NCI-H1694 (cell line): ENCODE measurements around the gene PIAS4.

Source experiments
- DNase-seq: peaks from one replicate; lab custom pipeline; 2025; lab: John Stamatoyannopoulos, UW

PIAS4 gene

DNA sequence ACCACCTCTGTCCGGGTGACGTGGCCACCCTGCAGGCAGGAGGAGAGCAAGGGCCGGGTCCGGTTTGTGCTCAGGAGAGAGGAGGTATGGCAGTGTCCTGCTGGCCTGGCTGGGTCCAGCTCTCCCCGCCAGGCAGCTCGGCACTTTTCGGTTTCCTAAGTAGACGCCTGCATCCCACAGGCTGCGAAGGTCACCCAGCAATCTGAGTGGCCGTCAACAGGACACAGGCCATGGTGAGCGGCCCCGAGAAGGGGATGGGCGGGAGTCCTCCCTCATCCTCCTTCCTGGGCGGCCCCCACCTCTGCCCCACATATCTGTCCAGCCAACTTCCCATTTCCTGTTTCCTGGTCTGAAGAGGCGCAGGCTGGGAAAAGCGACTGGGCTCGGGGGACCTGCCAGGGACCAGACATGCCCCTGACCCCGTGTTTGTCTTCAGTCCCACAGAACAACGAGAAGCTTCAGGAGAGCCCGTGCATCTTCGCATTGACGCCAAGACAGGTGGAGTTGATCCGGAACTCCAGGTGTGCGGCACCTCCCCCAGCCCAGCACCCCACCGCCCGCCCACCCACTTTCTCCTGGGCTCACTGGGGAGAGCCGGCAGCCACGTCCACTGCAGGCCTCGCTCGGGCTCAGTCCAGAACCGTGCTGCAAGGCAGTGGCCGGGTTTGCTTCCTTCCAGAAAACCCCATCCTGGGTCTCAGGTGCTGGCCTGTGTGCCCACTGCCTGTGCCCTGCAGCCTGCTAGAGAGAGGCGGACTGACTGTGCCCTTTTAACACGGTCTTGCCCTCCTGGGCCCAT, 16.3 kb downstream of the PIAS4 start:
- DNase-seq = no peak

DNA sequence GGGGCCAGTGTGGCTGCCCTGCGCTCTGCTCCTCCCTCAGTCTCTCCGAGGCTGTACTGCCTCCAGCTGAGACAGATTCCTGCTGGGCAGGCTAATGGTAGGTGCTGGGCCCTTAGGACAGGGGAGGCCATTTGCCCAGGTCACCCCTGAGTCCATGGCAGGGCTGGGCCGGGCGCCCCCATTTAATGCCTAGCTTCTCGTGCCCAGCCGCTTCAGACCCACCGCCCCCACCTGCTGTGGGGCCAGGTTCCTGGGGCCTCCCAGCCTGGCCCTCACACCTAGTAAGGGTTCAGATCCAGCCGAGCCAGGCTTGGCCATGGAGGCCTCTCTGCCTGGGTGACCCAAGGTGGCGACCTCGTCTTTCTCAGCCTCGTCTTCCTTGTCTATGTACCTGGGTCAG, 17.8 kb downstream of the PIAS4 start:
- no peak for DNase-seq

DNA sequence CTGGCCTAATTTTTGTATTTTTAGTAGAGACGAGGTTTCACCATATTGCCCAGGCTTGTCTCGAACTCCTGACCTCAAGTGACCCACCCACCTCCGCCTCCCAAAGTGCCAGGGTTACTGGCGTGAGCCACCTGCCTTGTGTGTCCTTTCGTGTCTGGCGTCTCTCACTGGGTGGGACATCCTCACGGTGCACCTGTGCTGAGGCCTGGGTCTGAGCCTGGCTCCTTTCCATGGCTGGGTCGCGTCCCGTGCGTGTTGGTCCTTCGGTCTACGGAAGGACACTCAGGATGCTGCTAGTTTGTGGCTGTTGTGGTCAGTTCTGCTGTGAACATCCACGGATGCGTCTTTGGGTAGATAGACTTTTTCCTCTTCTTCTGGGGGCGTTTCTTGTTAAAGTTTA, 19.6 kb downstream of the PIAS4 start:
- no peak for DNase-seq

DNA sequence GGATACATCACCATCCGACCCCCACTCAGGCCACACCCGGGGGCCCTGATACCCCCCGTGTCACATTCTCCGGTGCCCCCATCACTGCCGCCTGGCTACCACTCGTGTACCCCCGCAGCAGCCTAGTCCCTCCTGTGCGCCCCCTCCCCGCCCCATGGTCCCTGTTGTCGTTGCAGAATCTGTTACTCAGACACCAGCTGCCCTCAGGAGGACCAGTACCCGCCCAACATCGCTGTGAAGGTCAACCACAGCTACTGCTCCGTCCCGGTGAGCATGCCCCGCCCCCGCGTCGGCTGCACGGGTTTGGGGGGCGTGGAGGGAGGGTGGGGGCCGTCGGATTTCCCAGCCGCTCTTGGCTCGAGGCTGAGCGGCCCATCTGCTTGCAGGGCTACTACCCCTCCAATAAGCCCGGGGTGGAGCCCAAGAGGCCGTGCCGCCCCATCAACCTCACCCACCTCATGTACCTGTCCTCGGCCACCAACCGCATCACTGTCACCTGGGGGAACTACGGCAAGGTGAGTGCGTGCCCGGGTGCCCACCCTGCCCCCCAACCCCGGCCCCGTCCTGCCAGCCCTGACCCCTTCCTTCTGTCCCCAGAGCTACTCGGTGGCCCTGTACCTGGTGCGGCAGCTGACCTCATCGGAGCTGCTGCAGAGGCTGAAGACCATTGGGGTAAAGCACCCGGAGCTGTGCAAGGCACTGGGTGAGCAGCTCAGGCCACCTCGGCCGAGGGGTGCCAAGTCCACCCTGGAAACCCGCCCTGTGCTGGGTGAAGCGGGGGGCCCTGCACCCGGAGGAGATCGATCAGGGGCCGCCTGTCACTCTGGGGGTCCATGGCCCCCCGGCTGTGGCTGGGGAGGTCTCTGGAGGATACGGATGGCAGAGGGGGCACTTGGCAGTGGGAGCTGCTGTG, 21.1 kb downstream of the PIAS4 start:
- no peak for DNase-seq

DNA sequence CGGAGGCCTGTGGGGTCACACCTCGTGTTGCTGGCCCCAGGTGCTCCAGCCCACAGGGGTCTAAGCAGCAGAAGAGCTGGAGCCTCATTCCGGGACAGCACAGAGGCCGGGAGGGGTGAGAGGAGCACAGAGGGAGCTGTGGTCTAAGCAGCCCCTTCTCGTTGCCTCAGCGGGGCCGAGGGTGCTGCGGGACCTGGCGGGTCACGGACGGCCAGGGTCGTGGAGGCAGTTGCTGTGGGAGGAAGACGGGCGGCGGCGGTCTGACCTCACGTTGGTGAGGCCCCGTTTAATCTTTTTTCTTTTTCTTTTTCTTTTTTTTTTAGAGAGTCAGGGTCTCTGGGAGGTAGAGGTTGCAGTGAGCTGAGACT, 21.7 kb downstream of the PIAS4 start:
- DNase-seq = no peak

DNA sequence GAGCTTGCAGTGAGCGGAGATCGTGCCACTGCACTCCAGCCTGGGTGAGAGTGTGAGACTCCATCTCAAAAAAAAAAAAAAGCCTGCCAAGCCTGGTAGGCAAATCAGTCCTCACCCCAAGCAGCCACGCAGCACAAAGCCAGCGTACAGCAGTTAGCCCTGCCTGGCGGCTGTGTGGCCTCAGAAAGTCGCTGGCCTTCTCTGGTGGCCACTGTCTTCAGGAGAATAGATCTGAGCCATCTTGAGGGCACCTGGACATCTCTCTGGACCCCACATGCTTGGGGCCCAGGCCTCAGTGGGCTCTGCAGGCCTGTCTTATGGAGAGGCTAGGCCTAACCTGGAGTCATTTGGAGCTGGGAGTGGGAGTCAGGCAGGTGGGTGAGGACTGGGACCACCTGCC, 23.0 kb downstream of the PIAS4 start:
- DNase-seq = no peak

DNA sequence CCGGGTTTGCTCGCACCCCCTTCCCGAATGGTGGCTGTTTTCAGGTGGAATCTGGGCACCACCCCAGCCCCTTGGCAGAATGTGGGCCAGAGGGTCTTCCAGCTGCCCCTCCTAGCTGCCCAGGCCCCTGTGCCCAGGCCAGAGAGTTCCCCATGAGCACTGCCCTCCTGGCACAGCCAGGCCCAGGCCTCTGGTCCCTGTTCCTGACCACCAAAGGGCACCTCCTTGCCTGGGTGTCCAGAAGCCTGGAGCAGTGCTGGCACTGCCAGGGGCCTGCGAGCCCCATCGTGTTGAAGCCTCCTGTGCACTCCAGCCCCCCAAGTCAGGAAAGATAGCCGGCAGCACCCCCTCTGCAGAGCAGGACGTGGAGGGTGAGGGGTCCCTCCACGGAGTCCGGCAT, 23.4 kb downstream of the PIAS4 start:
- no peak for DNase-seq

DNA sequence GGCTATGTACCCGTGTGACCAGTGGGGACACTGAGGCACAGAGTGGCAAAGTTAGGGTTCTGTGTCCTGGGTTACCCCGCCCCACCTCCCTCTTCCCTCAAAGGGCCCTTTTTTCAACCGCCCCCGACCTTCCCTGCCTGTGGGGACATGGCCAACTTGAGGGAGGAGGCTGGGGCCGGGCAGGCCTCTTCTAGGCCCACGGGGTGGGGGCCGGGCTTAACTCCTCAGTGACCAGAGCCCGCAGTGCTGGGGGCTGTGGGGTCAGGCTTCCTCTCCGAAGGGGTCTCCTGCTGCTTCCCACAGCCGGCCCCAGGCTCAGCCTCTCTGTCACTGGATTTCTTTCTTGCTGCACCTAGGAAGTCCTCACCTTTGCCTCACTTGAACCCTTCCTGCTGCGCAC, 23.9 kb downstream of the PIAS4 start:
- no peak for DNase-seq

DNA sequence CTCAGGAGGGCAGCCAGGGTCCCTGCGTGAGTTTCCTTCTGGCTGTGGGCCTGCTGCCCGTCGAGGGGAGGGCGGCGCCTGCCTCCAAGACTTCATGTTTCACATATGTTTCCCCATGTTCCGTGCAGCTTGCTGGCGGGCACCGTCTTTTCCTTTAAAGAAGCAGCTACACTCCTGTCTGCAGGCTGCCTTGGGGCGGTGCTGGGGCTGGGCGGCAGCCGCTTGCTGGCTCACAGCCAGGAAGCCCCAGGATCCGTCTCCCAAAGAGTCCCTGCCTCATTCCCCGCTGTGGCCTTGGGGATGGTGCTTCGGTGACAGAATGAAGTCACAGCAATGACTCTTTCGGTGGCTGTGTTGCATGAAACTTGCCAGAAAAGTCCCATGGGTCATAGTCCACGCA, 24.9 kb downstream of the PIAS4 start:
- no peak for DNase-seq

DNA sequence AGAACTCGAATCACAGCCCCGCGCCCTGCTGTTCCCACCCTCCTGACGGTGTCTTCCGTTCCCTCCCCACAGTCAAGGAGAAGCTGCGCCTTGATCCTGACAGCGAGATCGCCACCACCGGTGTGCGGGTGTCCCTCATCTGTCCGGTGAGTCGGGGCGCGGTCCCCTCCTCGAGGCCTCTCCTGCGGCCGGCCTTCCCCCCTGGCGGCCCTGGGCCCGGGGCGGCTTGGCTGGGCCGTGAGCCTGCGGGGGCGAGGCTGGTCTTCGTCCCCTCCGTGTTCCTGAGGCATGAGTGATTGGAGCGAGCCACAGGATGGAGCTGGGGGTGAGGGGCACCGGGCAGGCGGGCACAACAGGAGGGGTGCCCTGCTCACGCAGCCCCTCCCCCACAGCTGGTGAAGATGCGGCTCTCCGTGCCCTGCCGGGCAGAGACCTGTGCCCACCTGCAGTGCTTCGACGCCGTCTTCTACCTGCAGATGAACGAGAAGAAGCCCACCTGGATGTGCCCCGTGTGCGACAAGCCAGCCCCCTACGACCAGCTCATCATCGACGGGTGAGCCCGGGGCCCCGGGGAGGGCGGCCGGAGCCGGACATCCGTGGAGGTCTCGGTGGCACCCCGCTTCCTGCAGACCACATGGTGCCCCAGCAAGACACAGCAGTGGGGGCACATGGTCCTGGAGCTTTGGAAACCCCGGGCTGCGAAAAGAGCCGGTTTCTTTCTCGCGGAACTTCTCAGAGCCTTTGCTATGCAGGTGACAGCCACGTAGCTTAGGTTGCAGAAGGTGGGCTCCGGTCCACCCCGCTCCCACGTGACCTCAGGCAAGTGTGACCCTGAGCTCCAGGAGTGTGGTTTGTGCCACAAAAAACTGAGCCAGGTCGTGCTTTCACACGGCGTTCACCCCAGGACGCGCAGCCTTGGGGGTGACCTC, 25.8 kb downstream of the PIAS4 start:
- DNase-seq = no peak

DNA sequence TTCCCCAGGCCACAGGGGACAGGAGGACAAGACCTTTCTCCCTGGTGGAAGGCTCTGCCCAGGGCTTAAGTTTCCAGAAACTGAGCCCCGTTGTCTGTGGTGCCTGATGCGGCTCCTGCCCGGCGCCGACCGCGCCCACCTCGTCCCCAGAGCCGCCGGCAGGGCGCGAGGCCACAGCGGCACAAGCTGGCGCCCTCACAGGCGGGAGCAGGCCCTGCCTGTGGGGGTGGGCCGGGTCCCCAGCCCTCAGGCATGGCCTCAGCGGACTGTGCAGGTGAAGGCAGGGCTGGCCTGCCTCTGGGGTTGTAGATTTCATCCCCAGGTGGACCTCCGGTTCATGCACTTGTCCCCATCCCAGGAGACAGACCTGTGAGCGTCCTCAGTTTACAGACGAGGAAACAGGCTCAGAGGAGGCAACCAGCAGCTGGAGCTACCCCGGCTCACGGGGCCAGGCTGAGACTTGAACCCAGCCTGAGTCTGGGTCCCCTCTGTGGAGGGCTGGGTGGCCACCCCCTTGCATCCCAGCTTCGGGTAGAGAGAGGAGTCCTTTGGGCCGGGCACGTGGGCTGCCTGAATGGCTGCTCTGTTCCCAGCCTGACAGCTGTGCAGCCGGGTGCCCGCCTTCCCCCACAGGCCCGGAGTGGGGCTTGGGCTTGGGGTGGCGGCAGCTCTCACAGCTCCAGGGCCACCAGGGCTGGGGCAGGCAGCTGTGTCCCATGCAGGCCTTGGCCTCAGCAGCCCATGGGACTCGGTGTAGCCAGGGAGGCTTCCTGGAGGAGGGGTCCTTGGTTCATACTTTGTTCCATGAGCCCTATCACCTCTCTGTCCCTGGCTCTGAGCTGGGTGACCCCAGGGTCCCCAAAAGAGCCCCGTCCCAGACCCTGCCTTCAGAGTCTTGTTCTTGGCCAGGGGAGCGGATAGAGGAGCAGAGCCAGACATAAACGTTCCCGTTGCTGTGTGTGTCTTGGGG, 26.8 kb downstream of the PIAS4 start:
- no peak for DNase-seq

DNA sequence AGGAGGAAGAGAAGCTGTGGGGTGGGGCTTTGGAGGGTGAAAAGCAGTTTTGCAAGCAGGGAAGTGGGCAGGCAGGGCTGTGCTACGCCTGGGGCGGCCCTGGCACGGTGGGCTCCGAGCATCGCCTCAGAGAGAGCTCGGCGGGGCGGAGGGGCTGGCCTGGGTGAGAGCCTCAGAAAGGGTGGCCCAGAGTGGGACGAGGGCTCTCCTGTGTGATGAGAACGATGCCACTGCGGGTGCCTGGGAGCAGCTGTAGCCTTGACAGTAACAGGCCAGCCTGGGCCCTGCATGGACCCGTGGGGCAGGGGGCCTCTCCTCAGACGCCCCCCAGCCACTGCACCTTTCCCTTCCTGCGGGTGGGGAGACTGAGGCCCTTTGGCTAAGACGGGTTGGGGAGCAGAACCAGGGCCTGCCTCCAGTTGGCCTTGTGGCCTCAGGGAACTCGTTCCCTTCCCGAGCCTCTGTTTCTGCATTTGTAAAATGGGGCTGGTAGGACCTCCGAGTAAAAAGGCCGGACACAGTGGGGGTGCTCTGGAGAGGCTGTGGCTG, 27.6 kb downstream of the PIAS4 start:
- no peak for DNase-seq

DNA sequence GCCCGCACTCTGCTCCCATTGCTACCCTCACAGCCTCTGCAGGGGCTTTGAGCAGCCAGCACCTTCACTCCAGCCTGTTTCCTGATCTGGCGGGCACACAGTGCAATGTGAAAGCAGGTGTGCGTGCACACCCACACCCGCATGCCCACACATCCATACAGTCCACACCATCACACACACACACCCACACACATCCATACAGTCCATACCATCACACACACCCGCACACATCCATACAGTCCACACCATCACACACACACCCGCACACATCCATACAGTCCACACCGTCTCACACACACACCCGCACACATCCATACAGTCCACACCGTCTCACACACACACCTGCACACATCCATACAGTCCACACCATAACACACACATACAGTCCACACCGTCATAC, 28.0 kb downstream of the PIAS4 start:
- DNase-seq = no peak

DNA sequence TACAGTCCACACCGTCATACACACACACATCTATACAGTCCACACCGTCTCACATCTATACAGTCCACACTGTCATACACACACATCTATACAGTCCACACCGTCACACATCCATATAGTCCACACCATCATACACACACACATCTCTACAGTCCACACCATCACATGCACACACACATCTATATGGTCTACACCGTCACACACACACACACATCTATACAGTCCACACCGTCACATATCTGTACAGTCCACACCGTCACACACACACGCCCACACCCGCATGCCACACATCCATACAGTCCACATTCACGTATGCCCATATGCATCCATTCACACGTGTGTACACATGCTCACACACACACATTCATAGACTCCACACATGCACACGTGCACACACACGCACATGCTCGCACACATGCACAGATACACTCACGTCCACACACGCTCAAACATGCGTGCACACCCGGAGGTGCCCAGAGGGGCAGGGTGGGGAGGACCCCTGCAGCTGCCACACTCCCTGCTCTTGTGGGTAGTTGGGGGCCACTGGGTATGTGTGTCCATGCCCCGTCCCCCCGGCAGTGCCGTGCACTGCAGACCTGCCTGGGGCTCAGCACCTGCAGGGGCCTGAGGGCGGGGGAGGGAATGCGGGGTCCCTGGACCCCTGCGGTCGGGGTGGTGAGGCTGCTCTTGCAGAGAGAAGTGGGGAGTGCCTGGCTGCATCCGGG, 29.2 kb downstream of the PIAS4 start:
- no peak for DNase-seq

DNA sequence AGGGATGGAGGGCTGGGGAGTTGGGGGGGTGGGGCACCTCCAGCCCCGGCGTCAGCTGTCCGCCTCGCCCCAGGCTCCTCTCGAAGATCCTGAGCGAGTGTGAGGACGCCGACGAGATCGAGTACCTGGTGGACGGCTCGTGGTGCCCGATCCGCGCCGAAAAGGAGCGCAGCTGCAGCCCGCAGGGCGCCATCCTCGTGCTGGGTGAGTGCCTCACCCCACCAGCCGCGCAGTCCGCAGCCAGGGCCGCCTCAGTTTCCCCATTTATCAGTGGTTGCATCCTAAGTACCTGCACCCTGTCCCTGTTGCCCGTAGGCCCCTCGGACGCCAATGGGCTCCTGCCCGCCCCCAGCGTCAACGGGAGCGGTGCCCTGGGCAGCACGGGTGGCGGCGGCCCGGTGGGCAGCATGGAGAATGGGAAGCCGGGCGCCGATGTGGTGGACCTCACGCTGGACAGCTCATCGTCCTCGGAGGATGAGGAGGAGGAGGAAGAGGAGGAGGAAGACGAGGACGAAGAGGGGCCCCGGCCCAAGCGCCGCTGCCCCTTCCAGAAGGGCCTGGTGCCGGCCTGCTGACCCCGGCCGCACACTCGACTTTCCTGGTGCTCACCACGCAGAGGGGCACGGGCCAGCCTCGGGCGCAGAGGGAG, 29.9 kb downstream of the PIAS4 start:
- DNase-seq = no peak

DNA sequence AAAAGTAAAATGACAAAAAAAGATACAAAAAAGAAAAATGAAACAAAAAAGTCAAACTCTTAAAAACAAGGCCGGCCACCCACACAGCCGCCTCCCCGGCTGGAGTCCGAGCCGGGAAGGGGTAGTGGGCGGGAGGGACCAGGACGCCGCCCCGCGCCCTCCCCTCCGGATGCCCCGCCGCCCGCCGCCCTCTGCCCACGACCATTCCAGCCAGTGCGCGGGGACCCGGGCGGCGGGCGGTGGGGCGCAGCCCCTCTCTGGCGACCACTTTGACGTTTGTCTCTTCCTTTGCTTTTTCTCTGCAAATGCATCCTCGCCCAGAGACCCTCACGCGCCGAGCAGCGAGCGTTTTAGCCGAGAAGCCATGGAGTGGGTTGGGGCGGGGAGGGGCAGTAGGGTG, 30.5 kb downstream of the PIAS4 start:
- no peak for DNase-seq

DNA sequence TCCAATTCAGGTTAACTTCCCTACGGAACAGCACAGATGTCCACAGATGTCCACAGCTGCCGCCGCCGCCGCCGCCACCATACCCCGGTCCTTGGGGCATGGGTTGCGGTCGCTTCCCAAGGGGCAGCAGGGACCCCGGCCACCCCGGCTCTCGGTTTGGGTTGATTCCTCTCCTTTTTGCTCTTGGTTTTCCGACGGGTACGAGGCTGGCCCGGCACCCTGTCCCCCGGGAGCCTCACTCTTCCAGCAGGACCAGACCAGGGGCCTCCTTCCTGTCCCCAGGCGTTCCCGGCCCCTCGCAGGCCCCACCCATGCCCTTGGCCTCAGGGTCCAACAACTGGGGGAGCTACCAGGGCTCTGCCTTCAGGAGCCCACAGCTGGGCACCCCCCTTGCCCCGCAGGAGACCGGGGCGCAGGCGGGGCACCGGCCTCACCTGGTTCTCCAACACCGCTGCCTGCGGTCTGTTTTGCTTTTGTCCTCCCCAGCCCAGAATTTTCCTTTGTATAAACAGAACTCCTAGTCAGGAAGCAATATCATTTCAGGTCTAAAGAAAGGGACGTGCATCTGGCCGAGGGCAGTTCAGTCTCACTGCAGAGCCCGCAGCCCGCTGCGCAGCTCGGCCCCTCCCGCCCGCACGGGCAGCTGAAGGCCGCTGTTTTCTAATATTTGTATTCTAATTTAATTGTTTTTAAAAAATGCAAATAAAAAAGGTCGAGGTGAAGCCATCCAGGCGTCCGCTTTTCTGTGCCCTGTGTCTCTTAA, 31.3 kb downstream of the PIAS4 start:
- no peak for DNase-seq

DNA sequence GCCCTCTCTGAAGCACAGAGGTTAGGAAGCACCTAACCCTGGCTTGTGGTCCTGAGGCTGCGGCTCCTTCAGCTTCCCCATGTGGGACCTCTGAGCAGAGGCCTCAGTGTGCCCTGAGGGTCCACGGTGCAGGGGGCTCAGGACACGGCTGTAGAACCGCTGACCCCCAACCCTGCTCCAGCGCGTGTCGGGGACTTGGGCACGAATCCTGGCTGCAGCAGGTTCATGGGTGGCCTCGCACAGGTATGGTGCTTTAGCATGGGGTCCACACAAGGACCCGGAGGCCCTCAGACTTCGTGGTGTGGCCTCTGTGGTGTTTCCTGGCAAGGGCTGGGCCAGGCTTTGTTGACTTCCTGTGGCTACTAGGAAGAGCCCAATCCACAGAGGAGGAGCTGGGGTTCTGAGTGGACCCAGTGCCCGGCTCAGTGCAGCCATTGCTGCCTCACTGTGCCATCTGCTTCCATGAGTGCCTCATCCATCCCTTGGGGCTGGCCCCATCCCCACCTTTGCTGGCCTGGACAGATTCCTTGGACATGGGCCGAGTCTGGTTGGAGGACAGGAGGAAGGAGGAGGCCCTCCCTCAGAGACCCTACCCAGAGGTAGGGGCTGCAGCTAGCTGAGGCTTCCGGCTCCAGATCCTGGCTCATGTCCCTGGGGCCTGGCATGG, 34.7 kb downstream of the PIAS4 start:
- DNase-seq = no peak
